Chondrocyte (in vitro differentiated cells): ENCODE results near the gene ERFL. TPM values are rescaled to one million over a fixed set of nuclear protein-coding genes. Genes with fewer than 3 reads are reported as not detected.

Source experiments
- DNase-seq: peaks from one replicate; pipeline ENCODE4 v3.0.0; 2021; ENCODE audit warnings: mixed read lengths, low spot score
- H3K27ac Mint-ChIP-seq: one replicate; pipeline ENCODE4 v1.8.0; 2021; ENCODE audit warnings: mild to moderate bottlenecking, moderate library complexity, mixed read lengths; ENCODE audit not compliant: unreplicated experiment
- H3K27me3 Mint-ChIP-seq: 2 replicates; pipeline ENCODE4 v1.8.0; 2021; ENCODE audit warnings: low read depth, mixed read lengths
- H3K36me3 Mint-ChIP-seq: 2 replicates; pipeline ENCODE4 v1.8.0; 2021; ENCODE audit warnings: low read depth, mixed read lengths
- H3K4me1 Mint-ChIP-seq: 2 replicates; pipeline ENCODE4 v1.8.0; 2021; ENCODE audit warnings: low read depth, mild to moderate bottlenecking, mixed read lengths
- H3K4me3 Mint-ChIP-seq: one replicate; pipeline ENCODE4 v1.8.0; 2021; ENCODE audit warnings: mild to moderate bottlenecking, moderate library complexity, mixed read lengths; ENCODE audit not compliant: unreplicated experiment
- H3K9me3 Mint-ChIP-seq: 2 replicates; pipeline ENCODE4 v1.8.0; 2021; ENCODE audit warnings: low read depth, mixed read lengths
- total RNA-seq: library from RNA; stranded (reverse); gene quantifications from 3 replicates; pipeline ENCODE4 v1.2.1, GENCODE V29; 2021
- TF ChIP-seq, protein P1 (sequence below): fragments of 200-600 bp; sonication (generic); IDR thresholded peaks from 2 replicates; pipeline ENCODE4 v1.5.0; 2021; ENCODE audit warnings: antibody characterized with exemption, mild to moderate bottlenecking, moderate library complexity

ERFL gene
- total RNA-seq, 1 donor from 2014 or later: 0.35 TPM

DNA sequence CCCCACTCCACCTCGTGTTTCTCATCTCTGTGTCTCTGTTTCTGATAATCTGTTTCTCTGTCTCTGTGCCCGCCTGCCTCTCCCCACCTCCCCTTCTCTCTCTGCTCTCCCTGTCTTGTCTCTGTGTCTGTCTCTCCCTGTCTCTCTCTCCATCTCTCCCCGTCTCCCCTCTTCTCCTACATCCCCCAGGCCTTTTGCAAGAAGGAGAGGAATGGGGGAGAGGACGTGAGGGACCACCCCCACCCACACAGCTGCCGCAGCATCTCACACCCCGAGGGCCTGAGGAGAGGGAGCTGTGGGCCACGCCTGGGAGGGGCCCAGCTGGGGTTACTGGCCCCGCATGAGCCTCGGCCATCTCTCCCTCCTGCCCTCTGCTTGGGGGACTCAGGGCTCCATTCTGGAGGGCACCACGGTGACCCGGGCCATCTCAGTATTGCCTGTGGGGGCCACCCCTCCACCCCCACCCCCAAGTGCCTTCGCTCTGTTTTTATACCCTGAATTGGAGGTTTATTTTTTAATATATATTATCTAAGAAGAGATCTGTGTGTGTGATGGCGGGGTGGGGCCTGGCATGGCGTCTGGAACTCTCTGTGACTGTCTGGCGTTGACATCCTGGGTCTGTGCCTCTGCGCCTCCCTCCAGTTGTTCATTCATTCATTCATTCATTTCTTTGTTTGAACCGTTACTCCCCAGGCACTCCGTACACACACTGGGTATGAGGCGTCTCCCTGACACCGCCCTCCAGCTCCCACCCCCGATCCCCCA lies 21.2 kb downstream of the ERFL start:
- no peak for DNase-seq
- Mint-ChIP-seq H3K27ac (no peak overlapping the region), H3K4me3 (no peak overlapping the region), H3K4me1 (no peaks in the 10 kb centered on the region), H3K27me3 (peaks cover 16% of the 10 kb centered on the region), H3K36me3 (peaks cover 33% of the 10 kb centered on the region), H3K9me3 (no peaks in the 10 kb centered on the region)
- TF ChIP-seq, protein P1, sequence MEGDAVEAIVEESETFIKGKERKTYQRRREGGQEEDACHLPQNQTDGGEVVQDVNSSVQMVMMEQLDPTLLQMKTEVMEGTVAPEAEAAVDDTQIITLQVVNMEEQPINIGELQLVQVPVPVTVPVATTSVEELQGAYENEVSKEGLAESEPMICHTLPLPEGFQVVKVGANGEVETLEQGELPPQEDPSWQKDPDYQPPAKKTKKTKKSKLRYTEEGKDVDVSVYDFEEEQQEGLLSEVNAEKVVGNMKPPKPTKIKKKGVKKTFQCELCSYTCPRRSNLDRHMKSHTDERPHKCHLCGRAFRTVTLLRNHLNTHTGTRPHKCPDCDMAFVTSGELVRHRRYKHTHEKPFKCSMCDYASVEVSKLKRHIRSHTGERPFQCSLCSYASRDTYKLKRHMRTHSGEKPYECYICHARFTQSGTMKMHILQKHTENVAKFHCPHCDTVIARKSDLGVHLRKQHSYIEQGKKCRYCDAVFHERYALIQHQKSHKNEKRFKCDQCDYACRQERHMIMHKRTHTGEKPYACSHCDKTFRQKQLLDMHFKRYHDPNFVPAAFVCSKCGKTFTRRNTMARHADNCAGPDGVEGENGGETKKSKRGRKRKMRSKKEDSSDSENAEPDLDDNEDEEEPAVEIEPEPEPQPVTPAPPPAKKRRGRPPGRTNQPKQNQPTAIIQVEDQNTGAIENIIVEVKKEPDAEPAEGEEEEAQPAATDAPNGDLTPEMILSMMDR: no peak

DNA sequence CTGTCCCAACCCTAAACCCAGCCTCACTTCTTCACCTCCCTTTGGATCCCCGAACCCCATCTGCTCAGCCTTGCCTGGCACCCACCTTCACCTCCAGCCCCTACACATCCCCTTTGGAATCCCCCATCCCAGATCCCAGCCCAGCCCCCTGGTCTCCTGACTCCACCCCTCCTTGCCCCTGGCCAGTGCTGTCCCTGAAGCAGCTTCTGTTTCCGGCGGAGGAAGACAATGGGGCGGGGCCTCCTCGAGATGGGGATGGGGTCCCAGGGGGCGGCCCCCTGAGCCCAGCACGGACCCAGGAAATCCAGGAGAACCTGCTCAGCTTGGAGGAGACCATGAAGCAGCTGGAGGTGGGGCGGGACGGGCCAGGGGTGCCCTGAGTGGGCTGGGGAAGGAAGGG lies 22.0 kb downstream of the ERFL start:
- no peak for DNase-seq
- H3K27me3 Mint-ChIP-seq: peaks cover 8% of the 10 kb centered on the region
- no peak overlapping the region for H3K27ac Mint-ChIP-seq
- no peaks in the 10 kb centered on the region for H3K4me1 Mint-ChIP-seq
- no peak overlapping the region for H3K4me3 Mint-ChIP-seq
- no peaks in the 10 kb centered on the region for H3K9me3 Mint-ChIP-seq
- TF ChIP-seq, protein P1: no peak
- peaks cover 39% of the 10 kb centered on the region for H3K36me3 Mint-ChIP-seq

DNA sequence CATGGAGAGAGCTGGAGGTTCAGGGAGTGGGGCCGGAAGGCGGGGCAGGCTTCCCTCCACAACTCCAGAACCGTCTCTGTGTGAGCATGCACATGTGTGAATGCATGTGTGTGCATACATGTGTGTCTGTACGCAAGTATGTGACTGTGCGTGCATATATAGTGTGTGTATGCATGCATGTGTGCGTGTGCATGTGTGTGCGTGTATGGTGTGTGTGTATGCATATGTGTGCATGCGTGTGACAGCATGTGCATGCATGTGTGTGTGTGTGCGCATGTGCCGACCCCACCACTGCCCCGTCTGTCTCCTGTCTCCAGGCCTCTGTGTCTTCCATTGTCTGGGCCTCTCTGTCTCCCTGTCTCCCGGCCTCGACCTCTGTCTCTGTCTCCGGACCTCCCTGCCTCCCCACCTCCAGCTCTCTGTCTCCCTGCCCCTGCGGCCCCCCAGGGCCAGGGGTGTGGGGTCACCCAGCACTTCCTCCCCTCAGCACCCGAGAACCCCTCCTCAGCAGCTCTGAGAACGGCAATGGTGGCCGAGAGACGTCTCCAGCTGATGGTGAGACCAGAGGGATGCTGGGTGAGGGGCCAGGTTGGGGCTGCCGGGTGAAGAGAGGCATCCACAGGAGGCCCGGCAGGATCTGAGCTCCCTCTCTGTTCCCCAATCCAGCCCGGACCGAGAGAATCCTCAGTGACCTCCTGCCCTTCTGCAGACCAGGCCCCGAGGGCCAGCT lies 22.8 kb downstream of the ERFL start:
- TF ChIP-seq, protein P1: no peak
- Mint-ChIP-seq H3K36me3 (peaks cover 39% of the 10 kb centered on the region), H3K27me3 (peaks cover under 1% of the 10 kb centered on the region), H3K27ac (no peak overlapping the region), H3K9me3 (no peaks in the 10 kb centered on the region), H3K4me3 (no peak overlapping the region), H3K4me1 (no peaks in the 10 kb centered on the region)
- DNase-seq: peak; percentile 88

DNA sequence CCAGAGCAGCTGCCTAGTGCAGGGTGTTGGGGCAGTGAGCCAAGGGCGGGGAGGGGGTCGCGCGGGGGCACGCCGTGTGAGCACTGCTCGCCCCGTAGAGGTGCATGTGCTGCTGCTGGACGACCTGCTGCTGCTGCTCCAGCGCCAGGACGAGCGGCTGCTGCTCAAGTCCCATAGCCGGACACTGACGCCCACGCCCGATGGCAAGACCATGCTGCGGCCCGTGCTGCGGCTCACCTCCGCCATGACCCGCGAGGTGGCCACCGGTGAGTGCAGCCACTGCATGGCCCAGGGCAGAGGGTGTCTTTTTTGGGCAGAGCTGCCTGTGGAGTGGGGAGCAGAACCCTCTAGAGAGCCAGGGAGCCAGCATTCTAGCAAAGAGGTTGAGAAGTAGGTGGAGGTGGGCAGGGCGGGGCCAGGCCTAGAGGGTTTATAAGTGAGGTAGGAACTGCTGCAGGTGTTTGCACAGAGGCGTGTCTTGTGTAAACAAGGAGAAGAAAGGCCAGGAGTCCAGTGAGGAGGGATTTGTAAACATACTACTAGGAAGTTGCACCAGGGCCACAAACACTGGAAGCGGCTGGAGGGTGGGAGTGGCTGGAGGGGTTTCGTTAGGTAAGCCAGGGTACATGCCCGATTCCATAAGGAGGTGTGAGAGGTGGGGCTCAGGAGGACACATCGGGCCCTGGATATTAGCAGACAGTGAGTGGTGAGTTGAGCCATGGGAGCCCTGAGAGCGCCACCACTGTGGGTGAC lies 24.0 kb downstream of the ERFL start:
- H3K9me3 Mint-ChIP-seq: no peaks in the 10 kb centered on the region
- peaks cover 42% of the 10 kb centered on the region for H3K36me3 Mint-ChIP-seq
- H3K4me1 Mint-ChIP-seq: no peaks in the 10 kb centered on the region
- TF ChIP-seq, protein P1: no peak
- DNase-seq: peak; percentile 92
- H3K4me3 Mint-ChIP-seq: no peak overlapping the region
- H3K27me3 Mint-ChIP-seq: no peaks in the 10 kb centered on the region
- no peak overlapping the region for H3K27ac Mint-ChIP-seq
